ENCODE data around the gene VASP. TPM values are rescaled to one million over a fixed set of nuclear protein-coding genes. Genes with fewer than 3 reads are reported as not detected.

VASP gene
- total and polyA plus RNA-seq, 2 of the 13 experiments (the other 11 are each of a cell fraction or from before 2014, with no cell fraction given) = 41.8 to 67.1 TPM

DNA sequence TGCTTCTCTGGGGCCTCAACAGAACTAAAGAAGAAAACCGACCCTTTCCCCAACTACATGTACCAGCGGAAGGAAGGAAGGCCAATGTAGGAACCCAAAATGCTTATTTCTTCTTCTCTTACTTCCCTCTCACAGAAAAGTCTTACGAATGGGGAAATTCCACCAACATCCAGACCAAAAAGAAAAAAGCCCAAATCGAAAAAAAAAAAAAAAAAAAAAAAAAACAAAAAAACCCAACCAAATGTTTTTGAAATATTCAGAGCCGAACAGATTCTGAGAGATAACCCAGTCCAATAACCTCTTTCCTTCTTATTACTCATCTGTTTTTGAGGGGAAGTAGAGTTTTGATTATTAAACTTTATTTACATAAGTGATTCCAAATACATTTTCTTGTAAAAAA is 5.2 kb upstream of the VASP start:
- in situ Hi-C loops (cut with HindIII; ENCODE audit: extremely low pct_ligation_motif_present, low pct_unique_long_range_greater_than_20kb) = no loop called here
- FAIRE-seq = no peak
- no peaks in the 10 kb centered on the region for H3K9me3 ChIP-seq (ENCODE audit: low read length)
- H3K4me3 ChIP-seq (replicated peaks in 1 of 3; ENCODE audit: insufficient read depth in 1 of 3, low read depth in 2 of 3, low read length in 3 of 3) = no peak overlapping the region
- H3K36me3 ChIP-seq (replicated peaks in 1 of 2; ENCODE audit: control insufficient read depth in 1 of 2, insufficient read depth in 2 of 2, low read length in 2 of 2) = no peaks in the 10 kb centered on the region
- H3K4me2 ChIP-seq (ENCODE audit: low read depth, low read length) = no peak overlapping the region
- no peak overlapping the region for H3K9ac ChIP-seq (ENCODE audit: insufficient read depth, low read depth, low read length)
- peaks cover 3% of the 10 kb centered on the region for H3K79me2 ChIP-seq (ENCODE audit: insufficient read depth, low read length)
- no peaks in the 10 kb centered on the region for H4K20me1 ChIP-seq (ENCODE audit: insufficient read depth, low read length)
- TF ChIP-seq ZNF777 (CRISPR knock-in tag; IDR thresholded peaks at IDR 0.05) = no peak
- TF ChIP-seq, protein P1, sequence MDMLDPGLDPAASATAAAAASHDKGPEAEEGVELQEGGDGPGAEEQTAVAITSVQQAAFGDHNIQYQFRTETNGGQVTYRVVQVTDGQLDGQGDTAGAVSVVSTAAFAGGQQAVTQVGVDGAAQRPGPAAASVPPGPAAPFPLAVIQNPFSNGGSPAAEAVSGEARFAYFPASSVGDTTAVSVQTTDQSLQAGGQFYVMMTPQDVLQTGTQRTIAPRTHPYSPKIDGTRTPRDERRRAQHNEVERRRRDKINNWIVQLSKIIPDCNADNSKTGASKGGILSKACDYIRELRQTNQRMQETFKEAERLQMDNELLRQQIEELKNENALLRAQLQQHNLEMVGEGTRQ (IDR thresholded peaks at IDR 0.05; ENCODE audit: low read depth, low read length) = no peak
- TF ChIP-seq, protein P1 (CRISPR knock-in tag; IDR thresholded peaks at IDR 0.05; ENCODE audit: borderline replicate concordance) = 0 out of 2 replicates have a peak, but pooled peaks have one; percentile 6
- no peak overlapping the region for H3K27ac ChIP-seq (ENCODE audit: extremely low read length, insufficient read depth, low read length)
- H2AFZ ChIP-seq (ENCODE audit: low read length) = no peak overlapping the region
- POLR2A ChIA-PET = no interaction called here
- BruUV-seq (replicated peaks) = no TSS peak
- CTCF ChIA-PET (ENCODE audit: low intra/inter-chr PET ratio, low total read pairs) = no interaction called here
- H3K4me1 ChIP-seq (ENCODE audit: insufficient read depth, low read length) = peaks cover 50% of the 10 kb centered on the region
- no peaks in the 10 kb centered on the region; a peak in 1 of 5 replicates for H3K27me3 ChIP-seq (ENCODE audit: control insufficient read depth in 1 of 2, insufficient read depth in 2 of 2, low read length in 2 of 2)
- DNase-seq (ENCODE audit: low spot score) = no peak
- intact Hi-C loops (cut with micrococcal nuclease; ENCODE audit: unreplicated experiment) = no loop called here
- 59% methylated on average over 5 of the region's 5 CpGs for WGBS (ENCODE audit: low lambda C conversion rate)
- no peak for ATAC-seq

DNA sequence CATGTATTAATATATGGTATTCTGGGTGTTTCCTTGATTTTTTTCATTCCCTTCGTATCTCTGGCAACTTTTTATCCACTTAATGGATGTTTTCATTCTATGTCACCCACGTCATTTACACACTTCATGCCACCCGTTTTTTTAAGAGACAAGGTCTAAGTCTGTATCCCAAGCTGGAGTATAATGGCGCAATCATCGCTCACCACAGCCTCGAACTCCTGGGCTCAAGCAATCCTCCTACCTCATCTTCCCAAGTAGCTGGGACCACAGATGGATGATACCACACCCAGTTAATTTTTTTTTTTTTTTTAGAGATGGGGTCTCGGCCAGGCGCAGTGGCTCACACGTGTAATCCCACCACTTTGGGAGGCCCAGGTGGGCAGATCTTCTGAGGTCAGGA is 3.4 kb upstream of the VASP start:
- intact Hi-C loops (cut with micrococcal nuclease; ENCODE audit: unreplicated experiment) = no loop called here
- WGBS (ENCODE audit: low lambda C conversion rate) = 78% methylated on average over 9 of the region's 9 CpGs
- POLR2A ChIA-PET = no interaction called here
- no peak for DNase-seq (ENCODE audit: low spot score)
- CTCF ChIA-PET (ENCODE audit: low intra/inter-chr PET ratio, low total read pairs) = no interaction called here
- Histone ChIP-seq H3K36me3 (replicated peaks in 1 of 2; ENCODE audit: control insufficient read depth in 1 of 2, insufficient read depth in 2 of 2, low read length in 2 of 2) (no peaks in the 10 kb centered on the region), H3K27me3 (ENCODE audit: control insufficient read depth in 1 of 2, insufficient read depth in 2 of 2, low read length in 2 of 2) (no peaks in the 10 kb centered on the region; a peak in 1 of 5 replicates), H3K79me2 (ENCODE audit: insufficient read depth, low read length) (peaks cover 12% of the 10 kb centered on the region), H3K4me2 (ENCODE audit: low read depth, low read length) (no peak overlapping the region), H3K27ac (ENCODE audit: extremely low read length, insufficient read depth, low read length) (no peak overlapping the region), H2AFZ (ENCODE audit: low read length) (no peak overlapping the region), H4K20me1 (ENCODE audit: insufficient read depth, low read length) (no peaks in the 10 kb centered on the region), H3K9ac (ENCODE audit: insufficient read depth, low read depth, low read length) (no peak overlapping the region), H3K9me3 (ENCODE audit: low read length) (no peaks in the 10 kb centered on the region), H3K4me3 (replicated peaks in 1 of 3; ENCODE audit: insufficient read depth in 1 of 3, low read depth in 2 of 3, low read length in 3 of 3) (no peak overlapping the region), H3K4me1 (ENCODE audit: insufficient read depth, low read length) (peaks cover 37% of the 10 kb centered on the region)
- in situ Hi-C loops (cut with HindIII; ENCODE audit: extremely low pct_ligation_motif_present, low pct_unique_long_range_greater_than_20kb) = no loop called here
- no TSS peak for BruUV-seq (replicated peaks)
- FAIRE-seq = no peak
- no peak for ATAC-seq
- TF ChIP-seq ZNF343 (CRISPR knock-in tag; IDR thresholded peaks at IDR 0.05) (no peak), ZNF784 (CRISPR knock-in tag; IDR thresholded peaks at IDR 0.05; ENCODE audit: borderline replicate concordance) (no peak), SMC3 (IDR thresholded peaks at IDR 0.05; ENCODE audit: low read length) (no peak), CENPBD1 (CRISPR knock-in tag; IDR thresholded peaks at IDR 0.05; ENCODE audit: borderline replicate concordance, low read depth) (no peak), DMTF1 (CRISPR knock-in tag; IDR thresholded peaks at IDR 0.05) (no peak), DNMT1 (CRISPR knock-in tag; IDR thresholded peaks at IDR 0.05) (no peak), ISL2 (CRISPR knock-in tag; IDR thresholded peaks at IDR 0.05) (no peak), ZNF724P (CRISPR knock-in tag; IDR thresholded peaks at IDR 0.05; ENCODE audit: borderline replicate concordance) (no peak), MEF2D (CRISPR knock-in tag; IDR thresholded peaks at IDR 0.05) (no peak), ZNF24 (IDR thresholded peaks at IDR 0.05) (no peak)
